ENCODE data around the gene BTNL2.
A peak's percentile ranks its signal among the peaks of the same experiment; 100 is the strongest.

BTNL2 gene

GRCh38 chr6:32427934-32428474, 21.0 kb upstream of the BTNL2 start:
- no peaks in the 10 kb centered on the region for H3K9me3 Mint-ChIP-seq
- no peak for ATAC-seq
- no peaks in the 10 kb centered on the region for H3K36me3 Mint-ChIP-seq
- no peaks in the 10 kb centered on the region for H3K4me1 Mint-ChIP-seq
- H3K27ac Mint-ChIP-seq, result no peak overlapping the region
- no peak for DNase-seq (ENCODE audit: low spot score in 2 of 2)
- no peak overlapping the region for H3K4me3 Mint-ChIP-seq

DNA sequence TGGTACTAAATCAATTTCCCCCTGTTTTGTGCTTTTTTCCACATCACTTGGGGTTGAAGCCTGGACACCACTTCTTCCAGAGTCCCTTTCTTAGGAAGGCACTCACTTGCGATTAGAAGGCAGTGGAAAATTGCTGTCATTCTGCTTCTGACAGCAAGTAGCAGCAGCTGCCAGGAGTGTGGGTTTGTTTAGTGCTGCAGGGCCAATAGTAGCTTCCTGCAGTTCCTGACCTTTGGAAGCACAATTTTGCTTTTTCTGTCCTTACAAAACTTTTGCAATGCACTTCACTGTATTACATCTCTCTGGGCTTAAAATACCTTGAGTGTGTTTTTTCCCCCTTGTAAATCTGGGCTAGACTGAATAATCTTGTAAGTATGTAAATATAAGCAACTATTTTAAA, 20.2 kb upstream of the BTNL2 start:
- no peaks in the 10 kb centered on the region for H3K9me3 Mint-ChIP-seq
- DNase-seq (ENCODE audit: low spot score in 2 of 2), result no peak
- no peaks in the 10 kb centered on the region for H3K4me1 Mint-ChIP-seq
- ATAC-seq, result no peak
- no peaks in the 10 kb centered on the region for H3K36me3 Mint-ChIP-seq
- H3K27ac Mint-ChIP-seq, result no peak overlapping the region
- H3K4me3 Mint-ChIP-seq, result no peak overlapping the region

DNA sequence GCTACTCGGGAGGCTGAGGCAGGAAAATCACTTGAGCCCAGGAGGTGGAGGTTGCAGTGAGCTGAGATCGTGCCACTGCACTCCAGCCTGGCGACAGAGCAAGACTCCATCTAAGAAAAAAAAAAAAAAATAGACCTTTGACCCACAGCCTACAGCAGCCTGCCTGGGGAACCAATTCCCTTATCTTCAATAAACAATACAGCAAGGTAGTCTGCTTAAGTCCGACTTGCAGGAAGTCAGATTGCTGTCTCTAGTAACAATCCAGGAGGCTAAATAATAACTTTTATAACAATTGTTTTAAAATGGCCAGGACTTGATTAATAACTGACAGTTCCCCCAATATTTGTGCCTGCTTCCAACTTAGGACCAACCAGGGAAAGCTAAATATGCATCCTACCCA, 19.4 kb upstream of the BTNL2 start:
- H3K4me3 Mint-ChIP-seq, result no peak overlapping the region
- DNase-seq (ENCODE audit: low spot score in 2 of 2) (no peak), ATAC-seq (no peak)
- no peaks in the 10 kb centered on the region for H3K9me3 Mint-ChIP-seq
- no peak overlapping the region for H3K27ac Mint-ChIP-seq
- H3K4me1 Mint-ChIP-seq, result no peaks in the 10 kb centered on the region
- H3K36me3 Mint-ChIP-seq, result no peaks in the 10 kb centered on the region

DNA sequence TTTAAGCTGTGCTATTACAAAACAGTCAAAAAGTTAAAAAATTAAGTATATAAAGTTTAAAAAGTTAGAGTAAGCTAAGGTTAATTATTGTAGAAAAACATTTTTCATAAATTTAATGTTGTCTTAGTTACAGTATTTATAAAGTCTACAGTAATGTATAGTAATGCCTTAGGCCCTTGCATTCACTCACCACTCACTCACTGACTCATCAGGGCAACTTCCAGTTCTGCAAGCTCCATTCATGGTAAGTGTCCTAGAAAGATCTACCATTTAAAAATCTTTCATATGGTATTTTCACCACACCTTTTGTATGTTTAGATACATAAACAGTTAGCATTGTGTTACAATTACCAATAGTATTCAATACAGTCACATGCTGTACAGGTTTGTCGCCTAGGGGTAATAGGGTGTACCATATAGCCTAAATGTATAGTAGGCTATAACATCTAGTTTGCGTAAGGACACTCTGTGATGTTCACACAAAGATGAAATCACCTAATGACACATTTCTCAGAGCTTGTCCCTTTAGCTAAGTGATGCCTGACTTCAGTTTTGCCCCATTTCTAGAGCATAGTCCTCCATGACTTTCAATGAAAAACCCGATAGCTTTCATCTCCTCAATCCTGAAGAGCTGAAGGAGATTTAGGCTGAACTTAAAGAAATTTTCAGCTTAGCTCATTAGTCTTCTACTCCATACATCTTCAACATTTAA, 17.8 kb upstream of the BTNL2 start:
- Mint-ChIP-seq H3K27ac (no peak overlapping the region), H3K36me3 (no peaks in the 10 kb centered on the region), H3K4me1 (no peaks in the 10 kb centered on the region), H3K4me3 (no peak overlapping the region), H3K9me3 (no peaks in the 10 kb centered on the region)
- ATAC-seq, result no peak
- DNase-seq (ENCODE audit: low spot score in 2 of 2), result no peak

DNA sequence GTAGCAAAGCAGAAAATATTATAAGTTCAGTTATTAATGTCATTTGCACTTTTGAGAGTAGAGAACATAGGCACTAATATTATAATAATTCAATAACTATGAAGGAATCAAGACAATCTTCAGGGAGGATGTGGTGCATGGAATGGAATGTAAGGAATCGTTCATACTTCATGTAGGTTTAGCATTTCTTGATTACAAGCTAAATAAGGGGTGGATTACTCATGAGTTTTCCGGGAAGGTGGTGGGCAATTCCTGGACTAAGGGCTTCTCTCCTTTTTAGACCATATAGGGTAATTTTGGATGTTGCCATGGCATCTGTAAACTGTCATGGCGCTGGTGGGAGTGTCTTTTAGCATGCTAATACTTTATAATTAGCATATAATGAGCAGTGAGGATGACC, 9.1 kb upstream of the BTNL2 start:
- H3K9me3 Mint-ChIP-seq, result no peaks in the 10 kb centered on the region
- H3K27ac Mint-ChIP-seq, result no peak overlapping the region
- peaks cover 17% of the 10 kb centered on the region for H3K4me1 Mint-ChIP-seq
- ATAC-seq, result no peak
- H3K36me3 Mint-ChIP-seq, result no peaks in the 10 kb centered on the region
- no peak overlapping the region for H3K4me3 Mint-ChIP-seq
- no peak for DNase-seq (ENCODE audit: low spot score in 2 of 2)

GRCh38 chr6:32415521-32416019, 8.6 kb upstream of the BTNL2 start:
- H3K27ac Mint-ChIP-seq, result no peak overlapping the region
- peaks cover 17% of the 10 kb centered on the region for H3K4me1 Mint-ChIP-seq
- DNase-seq (ENCODE audit: low spot score in 2 of 2) (peak; percentile 60 to 87), ATAC-seq (peak; percentile 76)
- no peak overlapping the region for H3K4me3 Mint-ChIP-seq
- no peaks in the 10 kb centered on the region for H3K36me3 Mint-ChIP-seq
- H3K9me3 Mint-ChIP-seq, result no peaks in the 10 kb centered on the region

GRCh38 chr6:32413427-32414047, 6.6 kb upstream of the BTNL2 start:
- ATAC-seq, result peak; percentile 92
- Mint-ChIP-seq H3K4me3 (no peak overlapping the region), H3K9me3 (no peaks in the 10 kb centered on the region), H3K36me3 (no peaks in the 10 kb centered on the region), H3K4me1 (peaks cover 17% of the 10 kb centered on the region), H3K27ac (peak overlapping the region; percentile 39)
- DNase-seq (ENCODE audit: low spot score in 2 of 2), result peak; percentile 78 to 91

- ATAC-seq, result no peak
- no peak overlapping the region for H3K27ac Mint-ChIP-seq
- no peak overlapping the region for H3K4me3 Mint-ChIP-seq
- DNase-seq (ENCODE audit: low spot score in 2 of 2), result no peak
- H3K36me3 Mint-ChIP-seq, result no peaks in the 10 kb centered on the region
- no peaks in the 10 kb centered on the region for H3K9me3 Mint-ChIP-seq
- H3K4me1 Mint-ChIP-seq, result peaks cover 17% of the 10 kb centered on the region
Measured at GRCh38 chr6:32411566-32412327, 4.8 kb upstream of the BTNL2 start.

DNA sequence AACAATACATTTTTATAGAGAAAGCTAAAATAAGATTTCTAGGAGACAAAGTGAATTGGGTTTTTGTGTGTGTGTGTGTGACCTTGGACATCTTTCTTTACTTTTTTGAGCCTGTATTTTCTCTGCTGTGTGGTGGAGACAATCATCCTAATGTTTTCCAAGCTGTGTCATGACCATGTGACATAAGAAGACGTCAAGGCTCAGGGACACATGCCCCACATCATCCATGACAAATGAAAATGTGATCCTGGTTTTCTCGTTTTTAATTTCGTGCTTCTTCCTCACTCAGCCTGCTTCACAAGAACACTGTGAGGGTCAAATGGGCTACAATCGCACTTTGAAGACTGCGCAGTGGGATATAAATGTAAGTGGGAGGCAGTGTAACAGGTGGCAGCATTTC, 3.9 kb upstream of the BTNL2 start:
- ATAC-seq, result no peak
- Mint-ChIP-seq H3K4me1 (peaks cover 16% of the 10 kb centered on the region), H3K9me3 (no peaks in the 10 kb centered on the region), H3K27ac (no peak overlapping the region), H3K36me3 (no peaks in the 10 kb centered on the region), H3K4me3 (no peak overlapping the region)
- DNase-seq (ENCODE audit: low spot score in 2 of 2), result no peak

GRCh38 chr6:32406197-32406596, 784 bp downstream of the BTNL2 start:
- no peak for ATAC-seq
- no peak overlapping the region for H3K4me3 Mint-ChIP-seq
- H3K9me3 Mint-ChIP-seq, result no peaks in the 10 kb centered on the region
- DNase-seq (ENCODE audit: low spot score in 2 of 2), result no peak
- no peaks in the 10 kb centered on the region for H3K4me1 Mint-ChIP-seq
- no peaks in the 10 kb centered on the region for H3K36me3 Mint-ChIP-seq
- H3K27ac Mint-ChIP-seq, result no peak overlapping the region

DNA sequence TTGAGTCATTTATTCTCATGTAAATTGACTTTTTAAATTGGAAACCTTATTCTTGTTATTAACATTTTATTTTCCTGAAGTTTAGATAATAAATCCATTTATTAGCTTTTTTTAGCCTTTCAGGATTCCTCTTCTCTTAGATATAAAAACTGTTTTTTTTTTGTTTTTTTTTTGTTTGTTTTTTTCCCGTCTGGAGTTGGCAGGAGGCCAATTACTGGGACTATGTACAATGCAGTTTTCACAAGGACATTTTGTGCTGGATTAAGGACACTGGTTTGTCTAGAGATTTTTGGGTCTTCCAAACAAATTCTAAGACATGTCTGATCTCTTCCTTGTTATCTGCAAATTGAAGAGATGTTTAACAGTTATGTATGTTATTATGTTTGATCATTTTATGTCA, 1.3 kb downstream of the BTNL2 start:
- H3K27ac Mint-ChIP-seq, result no peak overlapping the region
- H3K4me1 Mint-ChIP-seq, result no peaks in the 10 kb centered on the region
- no peaks in the 10 kb centered on the region for H3K36me3 Mint-ChIP-seq
- no peak for ATAC-seq
- no peak for DNase-seq (ENCODE audit: low spot score in 2 of 2)
- H3K9me3 Mint-ChIP-seq, result no peaks in the 10 kb centered on the region
- H3K4me3 Mint-ChIP-seq, result no peak overlapping the region

- Mint-ChIP-seq H3K9me3 (no peaks in the 10 kb centered on the region), H3K4me3 (no peak overlapping the region), H3K27ac (no peak overlapping the region), H3K4me1 (no peaks in the 10 kb centered on the region), H3K36me3 (no peaks in the 10 kb centered on the region)
- ATAC-seq (no peak), DNase-seq (ENCODE audit: low spot score in 2 of 2) (no peak)
Measured at GRCh38 chr6:32402812-32403211, 4.2 kb downstream of the BTNL2 start.

GRCh38 chr6:32401284-32401963, 5.6 kb downstream of the BTNL2 start:
- no peak for ATAC-seq
- Mint-ChIP-seq H3K4me3 (no peak overlapping the region), H3K9me3 (no peaks in the 10 kb centered on the region), H3K4me1 (peaks cover 8% of the 10 kb centered on the region), H3K36me3 (no peaks in the 10 kb centered on the region), H3K27ac (no peak overlapping the region)
- DNase-seq (ENCODE audit: low spot score in 2 of 2), result no peak

- Mint-ChIP-seq H3K4me1 (peaks cover 8% of the 10 kb centered on the region), H3K27ac (no peak overlapping the region), H3K4me3 (no peak overlapping the region), H3K36me3 (no peaks in the 10 kb centered on the region), H3K9me3 (no peaks in the 10 kb centered on the region)
- DNase-seq (ENCODE audit: low spot score in 2 of 2) (no peak), ATAC-seq (peak; percentile 87)
Measured at GRCh38 chr6:32397252-32397920, 9.6 kb downstream of the BTNL2 start.

GRCh38 chr6:32396028-32396427, 11.0 kb downstream of the BTNL2 start:
- Mint-ChIP-seq H3K36me3 (no peaks in the 10 kb centered on the region), H3K9me3 (no peaks in the 10 kb centered on the region), H3K27ac (no peak overlapping the region), H3K4me3 (no peak overlapping the region), H3K4me1 (peaks cover 8% of the 10 kb centered on the region)
- no peak for ATAC-seq
- no peak for DNase-seq (ENCODE audit: low spot score in 2 of 2)
